HG03103 (cell line): ENCODE data around the gene RPL36.
"Not testable (repeated sequence)": the region's sequence is repeated elsewhere in the genome, so short reads cannot be mapped to it uniquely, and the experiment has no call there.

Experiments
- ATAC-seq: cut with Tn5 transposase; IDR thresholded peaks from one replicate; pipeline ENCODE4 v1.9.1; 2021; ENCODE audit warnings: low read depth; ENCODE audit not compliant: unreplicated experiment

RPL36 gene

DNA sequence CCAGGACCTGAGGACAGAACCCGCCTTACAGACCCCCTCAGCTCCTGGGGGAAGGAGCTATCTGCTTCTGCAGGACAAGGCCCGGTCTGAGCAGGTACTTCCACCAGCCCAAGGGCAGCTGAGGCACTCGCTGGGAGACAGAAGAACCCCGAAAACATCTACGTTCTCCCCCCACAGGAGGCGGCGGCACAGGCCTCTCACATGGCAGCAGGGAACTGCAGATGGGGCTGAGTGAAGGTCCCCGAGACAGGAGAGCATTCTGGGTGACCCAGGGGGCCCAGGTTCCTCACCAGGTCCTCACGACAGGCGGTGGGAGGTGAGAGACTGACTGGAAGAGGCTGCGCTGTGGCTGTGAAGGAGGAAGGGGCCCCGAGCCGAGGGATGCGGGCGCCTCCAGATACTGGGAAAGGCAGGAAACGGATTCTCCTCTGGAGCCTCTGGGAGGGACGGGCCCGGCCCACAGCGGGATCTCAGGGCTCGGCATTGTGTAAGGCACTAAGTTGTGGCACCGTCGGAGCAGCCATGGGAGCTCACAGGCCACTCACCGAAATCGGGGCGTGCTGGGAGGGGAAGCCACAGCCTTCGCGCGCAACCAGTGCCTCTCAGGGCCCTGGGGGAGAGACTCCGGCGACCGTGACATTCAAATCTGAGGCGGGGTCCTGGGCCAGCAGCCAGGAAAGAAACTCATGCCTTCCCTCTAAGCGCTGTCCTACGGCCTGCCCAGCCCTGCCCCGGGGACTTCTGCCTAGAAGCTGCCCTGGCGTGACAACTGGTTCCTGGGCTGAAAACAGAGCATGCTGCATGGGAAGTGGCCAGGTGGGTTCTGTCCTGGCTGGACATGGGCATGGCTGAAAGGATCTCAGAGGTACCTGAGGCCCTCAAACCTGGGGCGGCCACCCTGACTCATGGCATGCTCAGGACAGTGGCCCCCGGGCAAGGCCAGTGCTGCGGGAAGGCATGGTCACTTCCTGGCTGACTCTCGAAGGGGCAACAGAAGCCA is 14.0 kb downstream of the RPL36 start:
- ATAC-seq, result no peak

DNA sequence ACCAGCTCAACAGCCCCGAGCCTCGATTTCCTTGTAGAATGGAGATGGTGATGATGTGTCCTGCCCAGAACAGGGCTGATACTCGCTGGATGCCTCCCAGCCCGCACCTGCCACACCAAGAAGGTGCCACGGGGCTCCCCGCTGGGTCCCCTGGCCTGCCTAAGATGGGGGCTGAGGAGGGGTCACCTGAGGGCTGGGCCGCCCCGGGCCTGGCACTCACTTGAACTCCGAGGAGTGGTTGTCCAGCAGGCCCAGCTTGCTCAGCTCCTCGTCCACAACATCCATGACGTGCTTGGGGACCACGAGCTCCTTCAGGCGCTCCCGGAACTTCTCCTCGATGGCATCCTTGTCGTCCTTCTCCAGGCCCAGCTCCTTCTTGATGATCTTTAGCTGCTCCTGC is 15.5 kb downstream of the RPL36 start:
- no peak for ATAC-seq

DNA sequence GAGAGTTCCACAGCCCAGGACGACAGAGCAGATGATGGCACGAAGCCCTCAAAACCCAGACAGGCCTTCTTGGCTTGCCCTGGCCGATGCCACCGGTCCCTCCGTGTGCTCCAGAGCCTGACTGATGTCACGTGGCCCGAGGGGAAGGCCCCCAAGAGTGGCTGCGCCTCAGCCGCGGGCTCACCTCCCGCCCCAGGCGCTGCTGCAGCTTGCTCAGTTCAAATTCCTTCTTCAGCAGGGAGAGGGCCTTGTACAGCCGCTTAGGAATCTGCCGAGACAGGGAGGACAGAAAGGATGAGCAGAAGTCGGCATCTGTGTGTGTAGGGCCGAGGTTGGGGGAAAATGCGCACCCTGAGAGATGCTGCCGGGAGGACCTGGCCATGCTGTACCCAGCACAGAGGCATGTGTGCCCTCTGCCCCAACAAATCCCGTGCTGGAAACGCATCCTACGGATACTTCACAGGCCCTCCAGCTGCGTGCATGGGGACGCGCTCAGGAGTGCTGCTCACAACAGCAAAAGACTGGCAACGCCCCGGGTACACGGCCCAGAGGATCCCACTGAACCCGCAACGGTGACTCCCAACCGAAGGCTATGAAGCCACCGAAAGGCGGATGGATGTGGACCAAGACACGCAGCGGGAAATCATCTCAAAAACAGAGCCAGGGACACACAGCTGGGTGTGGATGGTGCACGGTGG is 16.9 kb downstream of the RPL36 start:
- no peak for ATAC-seq

DNA sequence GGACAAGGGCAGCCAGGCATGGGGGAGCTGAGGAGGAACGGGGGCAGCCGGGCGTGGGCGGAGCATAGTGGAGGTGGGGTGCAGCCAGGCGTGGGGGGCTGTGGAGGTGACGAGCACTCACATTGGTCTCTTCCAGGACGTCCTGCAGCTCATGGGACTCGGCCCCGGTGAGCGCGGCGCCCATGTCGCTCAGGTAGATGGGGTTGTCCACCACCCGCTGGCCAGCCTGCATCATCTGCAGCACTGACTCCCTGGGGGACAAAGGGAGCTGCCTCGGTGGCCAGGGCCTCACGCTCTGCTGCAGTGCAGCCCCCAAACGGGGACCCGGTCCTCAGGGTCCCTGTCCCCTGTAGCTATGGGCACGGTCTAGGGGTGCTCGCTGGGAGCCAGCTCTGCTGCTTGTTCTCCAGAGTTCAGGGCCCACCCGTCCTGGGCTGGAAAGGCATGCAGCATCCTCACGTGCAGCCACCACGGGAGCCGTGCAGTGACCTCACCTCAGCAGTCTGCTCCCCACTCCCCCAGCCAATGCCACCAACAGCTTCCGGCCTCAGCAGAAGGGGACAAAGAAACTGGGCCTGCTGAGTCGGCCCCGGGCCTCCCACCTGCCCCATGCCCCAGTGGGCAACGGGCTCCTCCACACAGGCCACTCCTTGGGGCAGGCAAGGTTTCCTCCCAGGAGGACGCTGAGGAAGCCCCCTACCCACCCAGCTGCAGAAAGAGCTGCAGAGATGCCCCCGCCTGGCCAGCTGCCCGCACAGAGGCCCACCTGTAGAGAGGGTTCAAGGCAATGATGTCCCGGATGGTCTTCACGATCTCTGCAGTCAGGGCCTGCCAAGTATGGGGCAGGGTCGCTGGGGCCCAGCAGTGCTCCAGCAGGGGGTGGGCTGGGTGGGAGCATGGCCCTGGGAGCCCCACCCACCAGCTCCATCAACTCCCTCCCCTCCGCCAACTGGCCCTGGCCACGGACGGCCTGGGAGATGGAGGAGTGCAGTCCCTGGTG is 17.8 kb downstream of the RPL36 start:
- no peak for ATAC-seq

DNA sequence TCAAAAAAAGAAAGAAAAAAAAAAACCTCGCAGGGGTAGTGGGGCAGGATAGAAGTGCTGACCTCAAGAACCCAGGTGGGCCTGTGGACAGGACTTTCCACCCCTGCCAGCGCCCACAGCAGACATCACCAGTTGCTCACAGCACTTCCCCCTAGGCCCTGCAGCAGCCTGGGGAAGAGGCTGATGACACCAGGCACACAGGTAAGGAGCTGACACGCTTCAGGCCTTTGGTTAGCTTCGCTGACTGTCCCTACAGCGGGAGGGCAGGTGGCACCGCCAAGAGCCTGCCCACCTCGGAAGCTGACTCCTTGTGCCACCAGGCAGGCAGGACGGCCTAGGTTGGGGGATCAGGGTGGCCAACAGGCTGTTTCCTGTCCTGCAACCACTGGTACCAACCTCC is 20.9 kb downstream of the RPL36 start:
- ATAC-seq, result no peak

DNA sequence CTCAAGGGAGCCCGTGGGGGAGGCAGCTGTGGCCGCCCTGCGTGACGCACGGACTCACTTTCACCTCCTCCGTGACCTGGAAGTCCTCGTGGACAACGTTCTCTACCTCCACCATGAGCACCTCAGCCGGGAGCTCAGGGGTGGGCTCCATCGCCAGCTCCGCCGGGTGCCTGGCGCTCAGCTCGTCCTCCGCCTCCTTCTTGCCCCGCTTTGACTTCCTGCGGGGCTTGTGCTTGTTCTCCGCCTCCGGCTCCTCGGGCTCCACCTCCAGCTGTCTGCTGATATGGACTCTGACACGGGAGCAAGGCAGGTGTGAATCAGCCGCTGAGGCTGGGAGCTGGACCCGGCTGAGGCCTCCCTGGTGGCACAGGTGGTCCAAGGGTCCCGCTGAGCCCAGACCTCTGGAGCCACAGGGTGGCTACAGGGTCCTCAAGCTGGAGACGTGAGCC is 21.6 kb downstream of the RPL36 start:
- no peak for ATAC-seq

DNA sequence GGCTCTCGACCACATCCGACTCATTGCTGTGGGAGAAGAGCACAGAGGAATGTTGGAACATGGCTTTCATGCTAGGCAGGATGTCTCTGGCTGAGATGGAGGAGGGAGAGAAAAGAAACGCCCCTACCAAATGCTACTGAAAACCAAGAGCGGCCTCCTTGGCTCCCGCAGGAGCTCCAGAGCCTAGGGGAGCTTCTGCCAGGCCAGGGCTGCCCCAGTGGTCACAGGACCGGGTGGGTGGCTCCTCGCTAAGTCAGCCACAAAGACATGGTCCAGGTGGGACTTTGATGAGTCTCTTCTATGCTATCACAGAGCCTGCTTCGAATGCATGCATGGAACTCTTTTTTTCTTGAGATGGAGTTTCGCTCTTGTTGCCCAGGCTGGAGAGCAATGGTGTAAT is 23.1 kb downstream of the RPL36 start:
- no peak for ATAC-seq

DNA sequence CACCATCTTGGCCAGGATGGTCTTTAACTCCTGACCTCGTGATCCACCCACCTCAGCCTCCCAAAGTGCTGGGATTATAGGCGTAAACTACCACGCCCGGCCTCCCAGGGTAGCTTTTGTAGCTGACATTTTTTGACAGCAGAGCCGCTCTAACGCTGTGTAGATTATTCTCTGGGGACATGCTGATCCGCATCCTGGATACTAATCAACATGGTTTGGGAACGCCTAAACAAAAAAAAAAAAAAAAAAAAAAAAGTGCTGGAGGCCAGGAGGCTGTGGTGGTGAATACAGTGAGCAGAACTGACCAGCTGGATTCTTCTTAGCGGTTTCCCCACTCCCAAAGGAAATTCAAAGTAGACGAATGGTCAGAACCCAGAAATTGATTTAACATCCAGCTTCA is 24.7 kb downstream of the RPL36 start:
- no peak for ATAC-seq

DNA sequence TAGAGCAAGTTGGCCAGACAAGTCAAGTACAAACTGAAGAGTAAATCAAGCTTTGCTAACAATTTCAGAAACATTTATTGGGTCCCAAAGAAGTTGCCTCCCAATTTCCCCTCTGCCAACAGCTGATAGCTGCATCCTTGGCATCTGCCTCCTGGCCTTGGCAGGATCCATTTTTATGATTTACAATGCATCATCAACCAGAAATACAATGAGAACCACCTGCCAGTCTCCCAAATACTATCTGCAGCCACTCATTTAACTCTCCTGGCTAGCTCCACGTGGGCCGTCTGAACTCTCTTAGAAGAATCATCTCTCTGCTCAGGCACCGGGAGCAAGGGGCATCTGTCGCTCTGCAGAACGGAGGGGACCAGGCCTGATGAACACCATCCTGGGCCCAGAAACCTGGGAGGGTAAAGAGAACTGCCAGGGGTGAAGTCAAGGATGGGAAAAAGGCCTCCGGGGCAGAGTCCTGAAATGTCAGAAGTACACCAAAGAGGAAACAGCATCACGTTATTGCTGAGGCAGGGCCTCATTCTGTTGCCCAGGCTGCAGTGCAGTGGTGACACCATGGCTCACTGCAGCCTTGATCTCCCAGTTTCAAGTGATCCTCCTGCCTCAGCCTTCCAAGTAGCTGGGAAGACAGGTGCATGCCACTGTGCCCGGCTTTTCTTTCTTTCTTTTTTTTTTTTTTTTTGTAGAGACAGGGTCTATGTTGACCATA is 27.3 kb downstream of the RPL36 start:
- no peak for ATAC-seq

DNA sequence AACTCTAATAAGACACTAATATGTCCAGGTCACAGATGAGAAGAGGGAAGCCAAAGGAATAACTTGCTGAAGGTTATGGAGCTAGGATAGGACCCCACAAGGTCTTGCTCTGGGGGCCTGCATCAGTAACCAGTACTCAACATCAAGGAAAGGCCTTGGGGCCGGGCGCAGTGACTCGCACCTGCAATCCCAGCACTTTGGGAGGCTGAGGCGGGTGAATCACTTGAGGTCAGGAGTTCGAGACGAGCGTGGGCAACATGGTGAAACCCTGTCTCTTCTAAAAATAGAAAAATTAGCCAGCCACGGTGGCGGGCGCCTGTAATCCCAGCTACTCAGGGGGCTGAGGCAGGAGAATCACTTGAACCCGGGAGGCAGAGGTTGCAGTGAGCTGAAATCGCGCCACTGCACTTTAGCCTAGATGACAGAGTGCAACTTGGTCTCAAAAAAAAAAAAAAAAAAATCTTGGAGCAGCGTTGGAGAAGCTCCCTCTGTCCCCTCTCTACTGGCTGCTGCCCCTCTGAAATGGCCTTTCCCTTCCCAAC is 28.0 kb downstream of the RPL36 start:
- ATAC-seq, result no peak

DNA sequence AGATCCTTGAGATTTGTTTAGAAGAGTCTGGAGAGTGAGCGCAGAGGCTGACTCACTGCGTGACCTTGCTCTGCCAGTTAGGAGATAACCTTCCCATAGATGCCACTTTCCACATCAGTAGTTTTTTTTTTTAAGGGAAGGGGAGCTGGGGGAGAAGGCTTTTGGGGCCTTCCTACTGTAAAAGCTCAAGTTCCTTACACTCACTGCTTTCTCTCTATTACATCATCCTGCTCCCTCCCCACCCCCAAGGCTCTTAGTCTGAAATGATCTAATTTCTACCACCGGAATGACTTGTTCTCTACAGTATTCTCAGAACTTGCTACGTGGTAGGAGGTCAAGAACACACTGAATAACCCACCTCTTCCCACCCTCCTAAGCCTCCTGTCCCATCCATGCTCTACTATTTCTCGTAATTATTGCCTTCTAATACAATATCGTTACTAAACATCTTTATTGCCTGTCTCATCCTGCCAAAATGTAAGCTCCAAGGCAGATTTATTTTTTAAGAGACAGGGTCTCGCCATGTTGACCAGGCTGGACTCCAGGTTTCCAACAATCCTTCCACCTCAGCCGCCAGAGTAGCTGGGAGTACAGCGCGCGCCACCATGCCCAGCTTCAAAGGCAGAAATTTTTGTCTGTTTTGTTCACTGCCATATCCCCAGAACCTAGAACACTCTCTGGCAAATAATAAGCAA is 28.6 kb downstream of the RPL36 start:
- ATAC-seq, result no peak

DNA sequence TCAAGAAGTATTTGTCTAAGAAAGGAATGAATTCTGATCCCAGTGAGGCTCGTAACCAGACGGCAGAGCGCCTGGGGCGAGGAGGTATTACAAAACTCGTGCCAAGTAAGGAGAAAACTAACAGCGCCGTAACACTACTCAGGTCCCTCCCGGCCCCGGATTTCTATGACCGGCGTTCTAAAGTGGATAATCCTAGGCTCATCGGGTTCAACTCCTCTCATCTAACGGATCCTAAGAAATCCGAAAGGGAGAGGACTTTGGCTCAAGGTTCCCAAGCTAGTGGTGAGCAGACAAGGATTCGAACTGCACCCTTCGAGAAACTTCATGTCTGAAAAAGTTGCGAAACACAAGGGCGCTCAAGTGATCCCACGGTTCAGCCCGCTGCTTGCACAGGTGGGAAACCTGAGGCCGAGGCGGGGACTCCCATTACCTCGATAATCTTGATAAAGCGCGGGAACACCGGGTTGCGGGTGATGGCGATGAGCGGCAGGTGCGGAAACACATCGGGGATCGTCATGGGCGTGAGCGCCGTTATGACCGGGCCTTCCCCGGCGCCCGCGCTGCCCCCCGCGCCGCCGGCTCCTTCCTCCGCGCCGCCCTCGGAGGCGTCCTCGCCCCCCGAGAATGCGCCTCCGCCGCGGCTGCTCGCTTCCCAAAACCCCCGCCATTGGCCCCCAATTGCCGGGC is 29.3 kb downstream of the RPL36 start:
- no peak for ATAC-seq

DNA sequence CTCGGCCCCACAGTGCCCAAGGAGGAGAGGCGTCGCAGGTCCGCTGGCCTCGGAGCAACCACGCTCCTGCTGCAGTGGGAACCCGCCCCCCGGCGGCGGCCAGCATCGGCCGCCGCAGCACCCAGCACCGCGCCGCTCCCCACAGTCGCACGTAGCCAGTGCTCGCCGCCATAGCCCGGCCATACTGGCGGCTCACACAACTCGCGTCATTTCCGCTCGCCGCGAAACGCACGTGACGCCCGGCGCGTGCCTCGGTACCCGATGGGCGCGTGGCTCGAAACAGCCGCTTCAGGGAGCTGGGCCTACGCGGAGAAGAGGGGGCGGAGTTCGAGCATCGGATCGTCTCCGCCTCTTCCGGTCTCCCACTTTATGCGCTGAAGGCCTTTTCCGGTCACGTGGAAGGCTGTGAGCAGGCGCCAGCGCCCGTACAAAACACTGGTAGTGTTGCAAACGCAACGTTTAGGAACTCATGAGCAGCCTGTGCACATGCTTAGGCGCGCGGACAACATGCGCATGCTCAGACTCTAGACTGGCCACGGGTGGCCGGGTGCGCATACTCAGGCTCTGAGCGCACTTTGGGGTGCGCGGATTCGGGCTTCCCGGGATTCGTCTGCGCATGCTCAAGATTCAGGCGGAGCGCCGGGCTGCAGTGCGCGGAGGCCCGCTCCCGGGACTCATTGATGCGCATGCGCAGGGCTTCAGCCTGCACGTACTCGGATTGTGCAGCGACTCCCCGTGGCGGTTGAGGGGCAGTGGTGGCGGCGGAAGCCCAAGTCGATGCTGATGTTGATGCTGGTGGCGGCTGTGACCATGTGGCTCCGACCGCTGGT is 30.1 kb downstream of the RPL36 start, which contains the start of the genes CATSPERD and LONP1:
Gene CATSPERD, plus strand, starts transcription at position 677 of the 830 bp plus-strand sequence. Its CDS starts 101 bp downstream, at position 778.
Gene LONP1, minus strand, starts transcription at position 186 of the 830 bp plus-strand sequence. Its CDS starts 14 bp downstream, at position 172.
- ATAC-seq, result peak; percentile 74

DNA sequence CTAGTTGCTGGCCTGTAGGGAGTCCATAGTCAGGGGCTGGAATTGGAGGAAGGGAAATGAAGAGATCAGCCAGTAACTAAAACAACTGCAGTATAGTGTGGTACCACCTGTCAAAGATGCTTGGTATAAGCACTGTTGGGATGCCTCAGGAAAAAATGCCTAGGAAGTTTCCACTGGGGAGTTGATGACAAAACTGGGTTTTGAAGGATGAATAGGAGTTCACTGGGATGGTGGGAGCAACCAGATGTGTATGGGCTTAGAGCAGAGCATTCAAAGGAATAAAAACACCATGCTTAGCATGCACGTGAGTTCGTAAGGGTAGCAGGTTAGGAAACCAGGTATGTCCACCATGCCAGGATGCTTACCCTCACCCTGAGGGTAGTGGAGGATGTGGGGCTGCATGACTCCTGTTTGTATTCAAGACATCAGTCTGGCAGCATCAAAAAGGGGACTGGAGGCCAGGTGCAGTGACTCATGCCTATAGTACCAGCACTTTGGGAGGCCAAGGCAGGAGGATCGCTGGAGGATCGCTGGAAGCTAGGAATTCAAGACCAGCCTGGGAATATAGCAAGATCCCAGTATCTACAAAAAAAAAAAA is 37.5 kb downstream of the RPL36 start:
- no peak for ATAC-seq

DNA sequence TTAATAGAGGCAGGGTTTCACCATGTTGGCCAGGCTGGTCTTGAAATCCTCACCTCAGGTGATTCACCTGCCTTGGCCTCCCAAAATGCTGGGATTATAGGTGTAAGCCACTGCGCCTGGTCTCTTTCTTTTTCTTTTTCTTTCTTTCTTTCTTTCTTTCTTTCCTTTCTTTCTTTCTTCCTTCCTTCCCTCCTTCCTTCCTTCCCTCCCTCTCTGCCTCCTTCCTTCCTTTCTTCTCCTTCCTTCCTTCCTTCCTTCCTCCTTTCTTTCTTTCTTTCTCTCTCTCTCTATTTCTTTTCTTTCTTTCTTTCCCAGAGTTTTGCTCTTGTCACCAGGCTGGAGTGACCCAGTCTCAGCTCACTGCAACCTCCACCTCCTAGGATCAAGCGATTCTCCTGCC is 43.1 kb downstream of the RPL36 start:
- not testable (repeated sequence) for ATAC-seq

DNA sequence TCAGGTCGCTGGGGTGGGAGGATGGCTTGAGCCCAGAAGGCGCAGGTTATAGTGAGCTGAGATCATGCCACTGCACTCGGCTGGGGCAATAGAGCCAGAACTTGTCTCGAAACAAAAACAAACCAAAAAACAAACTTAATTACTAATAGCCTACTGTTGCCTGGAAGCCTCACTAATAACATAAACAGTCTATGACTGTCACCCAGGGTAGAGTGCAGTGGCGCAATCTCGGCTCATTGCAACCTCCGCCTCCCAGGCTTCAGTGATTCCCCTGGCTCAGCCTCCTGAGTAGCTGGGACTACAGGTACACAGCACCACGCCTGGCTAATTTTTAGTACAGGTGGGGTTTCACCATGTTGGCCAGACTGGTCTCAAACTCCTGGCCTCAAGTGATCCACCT is 48.3 kb downstream of the RPL36 start:
- no peak for ATAC-seq
